Measurements from ENCODE around the gene DENND4A.

DENND4A gene

GRCh38 chr15:65792138-65792987 is at the start of gene DENND4A:
TSS of gene DENND4A (minus strand) at chr15:65792293. CDS start at chr15:65756450, 35,843 bp downstream.
- DNase-seq = peak; percentile 99

GRCh38 chr15:65841121-65841930 is 49.2 kb upstream of the DENND4A start:
- no peak for DNase-seq

GRCh38 chr15:65839985-65840384 is 47.9 kb upstream of the DENND4A start:
- DNase-seq = no peak

- DNase-seq = no peak
These were observed 47.3 kb upstream of the DENND4A start for GRCh38 chr15:65839354-65839901.

GRCh38 chr15:65837301-65838294 is 45.5 kb upstream of the DENND4A start:
- DNase-seq = no peak

GRCh38 chr15:65836665-65837064 is 44.6 kb upstream of the DENND4A start:
- no peak for DNase-seq

GRCh38 chr15:65835447-65835846 is 43.4 kb upstream of the DENND4A start:
- no peak for DNase-seq

- DNase-seq = no peak
These were observed 42.6 kb upstream of the DENND4A start for GRCh38 chr15:65834603-65835282.

GRCh38 chr15:65833501-65834205 is 41.6 kb upstream of the DENND4A start:
- peak; percentile 43 for DNase-seq

GRCh38 chr15:65832549-65833364 is 40.7 kb upstream of the DENND4A start:
- peak; percentile 33 for DNase-seq

GRCh38 chr15:65829130-65829764 is 37.2 kb upstream of the DENND4A start:
- DNase-seq = no peak

GRCh38 chr15:65828585-65828984 is 36.5 kb upstream of the DENND4A start:
- no peak for DNase-seq

GRCh38 chr15:65827065-65827464 is 35.0 kb upstream of the DENND4A start:
- no peak for DNase-seq

- DNase-seq = no peak
These were observed 33.0 kb upstream of the DENND4A start for GRCh38 chr15:65824941-65825544.

GRCh38 chr15:65824031-65824743 is 32.1 kb upstream of the DENND4A start:
- DNase-seq = no peak

- DNase-seq = no peak
These were observed 30.2 kb upstream of the DENND4A start for GRCh38 chr15:65822316-65822715.

- DNase-seq = no peak
These were observed 29.0 kb upstream of the DENND4A start for GRCh38 chr15:65821070-65821469.

- no peak for DNase-seq
These were observed 27.5 kb upstream of the DENND4A start for GRCh38 chr15:65819563-65819960.
